ENCODE results near the gene KRT17. TPM values are rescaled to one million over a fixed set of nuclear protein-coding genes. Genes with fewer than 3 reads are reported as not detected.

Gene KRT17
- total and polyA plus RNA-seq, 10 of the 15 experiments (the other 5 are each of a cell fraction or from before 2014, with no cell fraction given) = 0.47 to 30.0 (median 2.5) TPM

- TF ChIP-seq TBL1XR1 (IDR thresholded peaks at IDR 0.05; ENCODE audit: low read depth, low read length) = 0 out of 2 replicates have a peak, but pooled peaks have one; percentile 22
- no peak for TF ChIP-seq ASH2L (IDR thresholded peaks at IDR 0.05; ENCODE audit: borderline replicate concordance, low read depth)
- TF ChIP-seq TCF12 (IDR thresholded peaks at IDR 0.05; ENCODE audit: low read depth, low read length) = peak; percentile 84; the same call in 1 of the 2 replicates
- peak; percentile 3; the same call in 1 of the 2 replicates for TF ChIP-seq MXI1 (IDR thresholded peaks at IDR 0.05; ENCODE audit: low read depth, low read length)
- no peak for TF ChIP-seq ESRRA (IDR thresholded peaks at IDR 0.05; ENCODE audit: low read length)
- TF ChIP-seq NFYB (IDR thresholded peaks at IDR 0.05; ENCODE audit: insufficient read depth, low read depth, low read length) = no peak
- TF ChIP-seq RAD21 (IDR thresholded peaks at IDR 0.05; ENCODE audit: insufficient read depth, low read depth, low read length) = no peak
- no peak for TF ChIP-seq IRF4 (IDR thresholded peaks at IDR 0.05; ENCODE audit: low read depth, low read length)
- no peak for TF ChIP-seq KLF5 (IDR thresholded peaks at IDR 0.05; ENCODE audit: partially characterized antibody)
- TF ChIP-seq NKRF (conservative IDR thresholded peaks at IDR 0.05) = no peak; the same call in 1 of the 2 replicates
- peak; percentile 61 for TF ChIP-seq ELK1 (IDR thresholded peaks at IDR 0.05; ENCODE audit: low read depth, low read length)
- TF ChIP-seq CHD1 (IDR thresholded peaks at IDR 0.05; ENCODE audit: low read depth, low read length) = no peak
- peak; percentile 76 for TF ChIP-seq NRF1 (conservative IDR thresholded peaks at IDR 0.05; ENCODE audit: low read depth, low read length)
- TF ChIP-seq RELB (IDR thresholded peaks at IDR 0.05; ENCODE audit: low read depth) = no peak
- 0 out of 2 replicates have a peak, but pooled peaks have one; percentile 55 for TF ChIP-seq ZNF207 (IDR thresholded peaks at IDR 0.05; ENCODE audit: borderline replicate concordance)
- TF ChIP-seq PKNOX1 (IDR thresholded peaks at IDR 0.05) = 0 out of 2 replicates have a peak, but pooled peaks have one; percentile 5
- TF ChIP-seq PAX5 (IDR thresholded peaks at IDR 0.05; ENCODE audit: borderline replicate concordance, low read depth, low read length) = 0 out of 2 replicates have a peak, but pooled peaks have one; percentile 61
- TF ChIP-seq HCFC1 (IDR thresholded peaks at IDR 0.05; ENCODE audit: low read length) = 0 out of 2 replicates have a peak, but pooled peaks have one; percentile 16
- no peak for TF ChIP-seq TAF1 (IDR thresholded peaks at IDR 0.05; ENCODE audit: borderline replicate concordance, low read depth, low read length)
- no peak for TF ChIP-seq ZNF274 (IDR thresholded peaks at IDR 0.05; ENCODE audit: insufficient read depth, insufficient read length)
- TF ChIP-seq SP1 (IDR thresholded peaks at IDR 0.05; ENCODE audit: low read depth, low read length) = no peak
- no peak for TF ChIP-seq KAT2A (conservative IDR thresholded peaks at IDR 0.05; ENCODE audit: control insufficient read depth, low read depth, low read length)
- no peak for TF ChIP-seq CBX3 (IDR thresholded peaks at IDR 0.05; ENCODE audit: borderline replicate concordance, low read depth)
Observed at GRCh38 chr17:41665566-41666236, 41.3 kb upstream of the KRT17 start (continued).
